Measurements from ENCODE around the gene RAB1B. TPM values are rescaled to one million over a fixed set of nuclear protein-coding genes. Genes with fewer than 3 reads are reported as not detected.

RAB1B gene
- polyA plus RNA-seq (ENCODE audit: insufficient read length in 4 of 4), result 100 to 1,000 TPM; 103 to 140 (median 121) TPM

DNA sequence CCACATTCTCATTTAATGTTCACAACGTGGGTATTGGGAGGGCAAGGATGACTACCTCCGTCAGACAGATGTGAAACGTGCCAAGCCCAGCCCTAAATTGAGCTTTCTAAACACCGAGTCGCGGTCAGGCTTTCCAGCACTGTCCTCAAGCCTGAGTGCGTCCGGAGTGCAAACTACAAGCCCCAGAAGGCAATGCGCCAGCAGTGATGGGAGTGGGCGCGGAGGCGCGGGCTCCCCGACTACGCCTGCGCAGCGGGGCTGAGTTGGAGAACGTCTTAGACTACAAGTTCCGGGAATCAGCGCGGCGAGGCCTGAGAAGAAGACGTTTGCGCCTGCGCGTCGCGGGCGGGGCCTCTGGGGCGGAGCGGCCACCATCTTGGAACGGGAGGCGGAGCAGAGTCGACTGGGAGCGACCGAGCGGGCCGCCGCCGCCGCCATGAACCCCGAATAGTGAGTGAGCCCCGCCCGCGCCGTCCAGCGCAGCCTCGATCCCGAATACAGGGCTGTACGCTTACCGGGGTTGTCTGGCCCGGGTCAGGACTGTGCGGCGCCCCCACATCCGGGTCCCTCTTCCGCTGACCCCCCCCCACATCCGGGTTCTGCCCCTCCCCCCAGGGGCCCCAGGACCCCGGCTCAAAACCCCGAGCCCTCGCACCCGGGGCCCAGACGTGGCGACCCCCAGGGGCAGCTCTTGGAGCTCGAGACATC is at the start of gene RAB1B:
Gene RAB1B, plus strand, starts transcription at position 396 of the 708 bp plus-strand sequence. Its CDS starts 41 bp downstream, at position 437.
- peak; percentile 99 to 100 (median 100) for DNase-seq (ENCODE audit: low read depth in 4 of 4, low spot score in 3 of 4)

- no peak for DNase-seq (ENCODE audit: low read depth in 4 of 4, low spot score in 3 of 4)
These were observed 49.4 kb upstream of the RAB1B start for GRCh38 chr11:66218846-66219620.

DNA sequence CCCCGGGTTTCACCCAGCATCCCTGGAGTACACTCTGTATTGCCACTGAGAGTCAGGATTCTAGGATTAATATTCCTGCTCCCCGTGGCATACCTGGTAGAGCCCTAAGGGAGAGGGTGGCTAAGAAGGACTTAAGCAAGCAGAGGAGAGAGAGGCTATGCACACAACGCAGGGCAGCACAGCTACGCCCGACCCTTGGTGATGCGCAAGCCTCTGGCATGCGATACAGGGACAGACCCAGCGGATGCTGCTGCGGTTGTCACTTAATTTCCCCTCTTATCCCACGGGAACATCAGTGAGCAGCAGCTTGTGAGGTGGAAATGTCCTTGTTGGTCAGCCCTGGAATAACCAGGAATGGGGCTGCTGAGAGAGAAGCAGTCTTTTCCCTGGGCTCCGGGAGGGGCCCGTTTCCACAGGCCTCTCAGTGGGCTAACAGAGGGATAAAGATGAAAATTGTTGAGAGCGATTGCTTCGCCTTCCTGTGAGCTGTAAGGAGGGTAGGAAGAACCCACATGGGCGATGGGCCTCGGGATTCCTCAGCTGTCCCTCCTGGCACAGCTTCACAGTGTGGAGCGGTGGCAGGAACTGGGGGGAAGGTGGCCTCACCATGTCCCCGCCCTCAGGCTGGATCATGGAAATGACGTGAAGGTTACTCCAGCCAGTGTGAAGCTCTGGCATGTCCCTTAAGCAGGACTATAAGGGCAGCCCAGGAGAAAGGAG is 48.4 kb upstream of the RAB1B start:
- DNase-seq (ENCODE audit: low read depth in 4 of 4, low spot score in 3 of 4), result no peak

DNA sequence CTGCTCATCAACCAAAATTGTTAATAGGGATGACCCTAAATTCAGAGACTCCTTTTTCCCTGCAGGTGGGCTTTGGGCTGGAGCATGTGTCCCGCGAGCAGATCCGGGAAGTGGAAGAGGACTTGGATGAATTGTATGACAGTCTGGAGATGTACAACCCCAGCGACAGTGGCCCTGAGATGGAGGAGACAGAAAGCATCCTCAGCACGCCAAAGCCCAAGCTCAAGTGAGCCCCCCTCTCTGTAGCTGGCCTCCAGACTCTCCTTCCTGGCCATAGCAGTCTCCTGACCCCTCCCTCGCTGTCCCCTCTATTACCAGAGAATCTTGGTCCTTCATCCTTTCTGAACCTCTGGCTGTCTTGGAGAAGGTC is 47.9 kb upstream of the RAB1B start:
- DNase-seq (ENCODE audit: low read depth in 4 of 4, low spot score in 3 of 4), result no peak

- no peak for DNase-seq (ENCODE audit: low read depth in 4 of 4, low spot score in 3 of 4)
These were observed 47.4 kb upstream of the RAB1B start for GRCh38 chr11:66221012-66221411.

DNA sequence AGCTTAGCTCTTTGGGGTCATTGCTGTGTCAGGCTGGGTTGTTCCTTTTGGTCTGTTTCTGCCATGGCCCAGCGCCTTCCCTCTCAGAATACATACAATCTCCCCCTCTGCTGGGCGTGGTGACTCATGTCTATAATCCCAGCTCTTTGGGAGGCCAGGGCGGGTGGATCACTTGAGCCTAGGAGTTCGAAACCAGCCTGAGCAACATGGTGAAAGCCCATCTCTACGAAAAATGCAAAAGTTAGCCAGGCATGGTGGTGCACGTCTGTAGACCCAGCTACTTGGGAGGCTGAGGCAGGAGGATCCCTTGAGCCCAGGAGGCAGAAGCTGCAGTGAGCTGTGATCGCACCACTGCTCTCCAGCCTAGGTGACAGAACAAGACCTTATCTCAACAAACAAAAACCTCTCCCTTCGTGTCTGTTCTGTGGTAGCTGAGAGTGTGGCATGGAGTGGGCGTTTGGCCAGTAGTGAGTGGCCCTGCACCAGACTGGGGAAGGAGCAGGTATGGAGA is 46.7 kb upstream of the RAB1B start:
- no peak for DNase-seq (ENCODE audit: low read depth in 4 of 4, low spot score in 3 of 4)

- DNase-seq (ENCODE audit: low read depth in 4 of 4, low spot score in 3 of 4), result peak; percentile 65 to 85 (median 76)
These were observed 45.9 kb upstream of the RAB1B start for GRCh38 chr11:66222358-66223149.

GRCh38 chr11:66224226-66224855 is 44.1 kb upstream of the RAB1B start:
- no peak for DNase-seq (ENCODE audit: low read depth in 4 of 4, low spot score in 3 of 4)

GRCh38 chr11:66225066-66225465 is 43.4 kb upstream of the RAB1B start:
- no peak for DNase-seq (ENCODE audit: low read depth in 4 of 4, low spot score in 3 of 4)

DNA sequence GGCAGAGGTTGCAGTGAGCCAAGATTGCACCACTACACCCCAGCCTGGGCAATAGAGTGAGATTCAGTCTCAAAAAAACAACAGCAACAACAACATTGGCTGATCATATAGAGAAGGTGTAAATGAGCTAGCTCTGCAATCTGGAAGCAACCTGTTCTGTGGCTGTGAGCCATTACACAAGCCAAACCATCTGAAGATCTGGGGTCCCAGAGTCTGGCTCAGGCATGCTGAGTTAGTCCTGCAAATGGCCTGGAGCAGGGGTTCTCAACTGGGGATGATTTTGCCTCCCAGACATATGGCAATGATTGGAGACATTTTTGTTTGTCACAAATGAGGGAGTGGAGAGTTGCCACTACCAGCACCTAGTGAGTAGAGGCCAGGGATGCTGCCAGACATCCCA is 42.3 kb upstream of the RAB1B start:
- no peak for DNase-seq (ENCODE audit: low read depth in 4 of 4, low spot score in 3 of 4)

DNA sequence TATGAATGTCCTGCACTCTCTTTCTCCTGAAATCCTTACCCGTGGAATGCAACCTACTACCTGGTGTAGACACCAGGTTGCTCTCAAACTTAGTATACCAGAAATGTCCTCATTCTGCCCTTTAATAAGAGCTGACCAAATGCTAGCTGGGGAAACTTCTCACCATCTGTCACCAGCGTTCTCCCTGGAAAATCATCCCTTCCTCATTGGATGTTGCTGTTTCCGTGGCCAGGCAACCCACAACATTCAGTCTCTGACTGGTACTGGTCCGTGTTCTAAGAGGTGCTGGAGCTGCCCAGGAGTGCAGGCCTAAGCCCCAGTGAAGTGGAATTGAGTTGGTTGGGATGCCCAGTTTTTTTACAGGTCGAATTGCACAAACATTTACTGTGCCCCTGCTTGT is 40.7 kb upstream of the RAB1B start:
- DNase-seq (ENCODE audit: low read depth in 4 of 4, low spot score in 3 of 4), result no peak

- peak in 1 of 4 donors; percentile 22 for DNase-seq (ENCODE audit: low read depth in 4 of 4, low spot score in 3 of 4)
These were observed 39.9 kb upstream of the RAB1B start for GRCh38 chr11:66228521-66228920.

DNA sequence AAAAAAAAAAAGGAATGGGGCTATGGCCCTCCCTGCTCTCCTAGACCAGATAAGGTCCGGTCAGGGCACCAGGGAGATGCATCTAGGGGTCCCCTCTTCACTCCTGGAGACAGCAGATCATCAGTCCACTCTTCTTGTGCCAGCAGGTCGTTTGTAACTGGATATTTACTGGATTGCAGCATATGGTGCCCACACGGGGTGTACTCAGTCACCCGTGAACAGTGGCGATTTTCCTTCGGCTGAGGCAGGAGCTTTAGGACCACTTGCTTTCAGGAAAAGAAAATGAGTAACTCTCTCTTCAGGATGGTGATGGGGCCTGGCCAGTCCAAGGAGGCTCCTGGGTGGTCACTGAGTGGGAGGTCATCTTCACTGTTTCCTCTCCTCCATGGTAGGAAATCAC is 38.3 kb upstream of the RAB1B start:
- DNase-seq (ENCODE audit: low read depth in 4 of 4, low spot score in 3 of 4), result no peak

DNA sequence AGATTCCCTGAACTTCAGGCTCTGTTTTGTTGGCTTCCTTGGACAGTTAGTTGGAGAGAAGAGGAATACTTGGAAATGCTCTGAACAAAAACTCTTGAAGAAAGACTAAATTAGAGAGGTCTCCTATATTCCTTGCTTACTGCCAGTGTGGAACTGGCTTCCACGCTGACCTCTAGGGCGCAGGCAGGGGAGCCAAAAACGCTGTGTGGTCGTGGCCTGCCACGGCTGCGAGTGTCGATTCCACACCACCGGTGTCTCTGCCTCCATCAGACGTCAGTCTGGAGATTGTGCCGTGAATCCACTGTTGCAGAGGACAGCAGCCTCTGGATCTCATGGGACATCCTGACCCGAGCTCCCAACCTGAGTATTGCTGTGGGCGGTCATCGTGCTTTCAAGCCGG is 37.5 kb upstream of the RAB1B start:
- no peak for DNase-seq (ENCODE audit: low read depth in 4 of 4, low spot score in 3 of 4)

- DNase-seq (ENCODE audit: low read depth in 4 of 4, low spot score in 3 of 4), result no peak
These were observed 36.9 kb upstream of the RAB1B start for GRCh38 chr11:66231561-66231960.

DNA sequence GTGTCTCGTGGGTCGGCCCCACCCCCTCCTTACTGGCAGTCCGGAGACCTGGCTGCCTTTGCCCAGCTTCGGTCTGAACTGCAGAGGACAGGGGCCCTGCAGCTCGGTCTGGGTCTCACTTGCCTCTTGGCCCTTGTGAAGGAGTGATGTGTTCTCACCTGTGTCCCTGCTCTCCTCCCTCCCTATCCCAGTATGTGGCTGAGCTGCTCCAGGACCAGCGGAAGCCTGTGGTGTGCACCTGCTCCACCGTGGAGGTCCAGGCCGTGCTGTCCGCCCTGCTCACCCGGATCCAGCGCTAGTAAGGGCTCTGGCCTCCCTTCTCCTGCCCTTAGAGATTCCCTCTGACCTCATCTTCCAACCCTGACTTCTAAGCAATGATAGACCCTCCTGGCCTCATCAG is 35.7 kb upstream of the RAB1B start:
- no peak for DNase-seq (ENCODE audit: low read depth in 4 of 4, low spot score in 3 of 4)

GRCh38 chr11:66233301-66233700 is 35.1 kb upstream of the RAB1B start:
- DNase-seq (ENCODE audit: low read depth in 4 of 4, low spot score in 3 of 4), result no peak

DNA sequence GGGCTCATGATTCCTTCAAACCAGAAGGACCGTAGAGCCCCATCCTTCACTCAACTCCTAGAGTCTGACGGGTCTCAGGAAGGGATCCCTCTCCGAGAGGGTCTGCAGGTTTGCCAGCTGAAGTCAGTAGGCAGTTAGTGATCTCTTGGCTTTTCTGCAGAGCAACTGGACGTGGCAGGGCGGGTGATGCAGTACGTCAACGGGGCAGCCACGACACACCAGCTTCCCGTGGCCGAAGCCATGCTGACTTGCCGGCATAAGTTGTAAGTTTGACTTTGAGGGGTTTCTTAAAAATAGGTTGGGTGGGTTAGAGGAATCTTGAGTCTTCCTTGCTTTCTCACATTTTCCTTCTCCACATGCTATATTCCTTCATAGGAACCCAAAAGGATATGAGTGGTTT is 33.3 kb upstream of the RAB1B start:
- DNase-seq (ENCODE audit: low read depth in 4 of 4, low spot score in 3 of 4), result no peak

DNA sequence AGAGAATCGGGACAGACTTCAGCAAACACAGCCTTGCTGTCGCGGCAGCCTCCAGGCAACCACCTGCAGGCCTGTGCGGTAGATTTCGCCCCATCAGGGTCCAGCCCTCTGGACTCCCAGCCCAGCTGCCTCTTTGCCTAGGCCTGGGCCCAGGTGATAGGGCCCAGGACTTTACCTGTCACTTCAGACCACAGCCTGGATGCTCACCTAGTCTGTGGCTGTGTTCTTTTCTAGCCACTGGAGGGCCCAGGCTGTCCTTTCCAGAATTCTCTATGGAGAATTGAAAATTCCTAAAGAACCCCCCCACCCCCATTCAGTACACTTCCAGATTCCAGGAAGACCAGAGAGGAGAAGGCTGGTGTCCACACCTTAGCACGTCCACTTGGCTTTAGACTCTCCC is 30.6 kb upstream of the RAB1B start:
- no peak for DNase-seq (ENCODE audit: low read depth in 4 of 4, low spot score in 3 of 4)

GRCh38 chr11:66238786-66239413 is 29.5 kb upstream of the RAB1B start:
- no peak for DNase-seq (ENCODE audit: low read depth in 4 of 4, low spot score in 3 of 4)
